Activated naive CD8-positive, alpha-beta T cell treated with anti-CD3 and anti-CD28 coated beads, Interleukin-2, amount 50 U/mL, for 16 hours (primary cell): Measurements from ENCODE around the gene ACBD5.
"Not testable (repeated sequence)": the region's sequence is repeated elsewhere in the genome, so short reads cannot be mapped to it uniquely, and the experiment has no call there.

Experiments used
- DNase-seq: peaks from one replicate; pipeline ENCODE4 v3.0.0-alpha.2; 2020; ENCODE audit warnings: low read depth, low spot score

ACBD5 gene

GRCh38 chr10:27241010-27241651 is 534 bp upstream of the ACBD5 start:
- DNase-seq = no peak

GRCh38 chr10:27237531-27237930 is 3.1 kb downstream of the ACBD5 start:
- DNase-seq = not testable (repeated sequence)

DNA sequence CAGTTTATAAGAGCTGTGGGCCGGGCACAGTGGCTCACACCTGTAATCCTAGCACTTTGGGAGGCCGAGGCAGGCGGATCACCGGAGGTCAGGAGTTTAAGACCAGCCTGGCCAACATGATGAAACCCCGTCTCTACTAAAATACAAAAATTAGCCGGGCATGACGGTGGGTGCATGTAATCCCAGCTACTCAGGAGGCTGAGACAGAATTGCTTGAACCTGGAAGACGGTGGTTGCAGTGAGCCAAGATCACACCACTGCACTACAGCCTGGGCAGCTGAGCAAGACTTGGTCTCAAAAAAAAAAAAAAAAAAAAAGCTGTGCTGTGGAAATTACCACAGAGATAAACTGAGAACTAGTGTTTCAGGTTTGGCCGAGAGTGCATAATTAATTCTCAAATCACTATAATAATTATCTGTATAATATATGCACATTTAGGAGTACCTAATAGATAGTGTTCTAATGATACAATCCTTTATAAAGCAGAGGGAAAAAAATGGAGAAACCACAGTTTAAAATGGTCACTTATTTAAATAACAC is 3.9 kb downstream of the ACBD5 start:
- DNase-seq = not testable (repeated sequence)

- no peak for DNase-seq
These were observed 4.9 kb downstream of the ACBD5 start for GRCh38 chr10:27235706-27236105.

DNA sequence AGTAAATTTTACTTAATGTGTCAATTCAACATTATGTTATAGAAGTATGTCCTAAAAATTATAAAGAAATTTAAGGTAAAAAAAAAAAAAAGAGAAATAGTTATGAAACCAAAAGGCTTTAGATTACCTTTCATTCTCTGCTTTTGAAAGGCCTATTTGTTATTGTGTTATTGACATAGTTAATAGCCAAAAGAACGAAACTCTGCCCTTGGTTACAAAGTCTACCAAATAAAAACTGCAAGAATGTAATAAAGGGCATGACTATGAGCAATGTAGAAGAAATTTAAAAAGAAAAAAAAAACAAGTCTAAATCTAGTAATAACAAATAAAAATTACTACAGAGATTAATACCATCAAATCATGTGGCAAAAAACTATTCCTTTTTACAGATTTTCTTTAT is 10.6 kb downstream of the ACBD5 start:
- no peak for DNase-seq

- no peak for DNase-seq
These were observed 14.8 kb downstream of the ACBD5 start for GRCh38 chr10:27225642-27226257.

DNA sequence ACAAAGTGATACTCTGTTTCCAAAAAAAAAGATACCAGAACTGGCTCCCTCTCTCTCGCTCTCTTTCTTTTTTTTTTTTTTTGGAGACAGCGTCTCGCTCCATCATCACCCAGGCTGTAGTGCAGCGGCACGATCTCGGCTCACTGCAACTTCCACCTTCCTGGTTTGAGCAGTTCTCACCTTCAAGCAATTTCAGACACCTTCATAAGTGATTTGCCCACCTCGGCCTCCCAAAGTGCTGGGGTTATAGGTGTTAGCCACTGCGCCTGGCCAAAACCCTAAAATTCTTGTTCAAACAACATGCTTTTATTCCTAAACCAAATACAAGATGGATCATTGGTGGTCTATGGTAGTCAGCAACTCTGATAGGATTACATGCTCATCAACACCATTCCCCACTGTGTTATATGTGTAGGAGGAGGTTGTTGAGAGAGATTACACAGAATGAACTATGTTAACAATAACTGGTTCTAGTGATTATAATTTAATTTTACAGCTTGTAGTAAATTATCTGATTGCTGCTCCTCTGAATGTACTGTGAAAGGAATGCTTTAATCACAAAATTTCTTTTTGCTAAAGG is 15.5 kb downstream of the ACBD5 start:
- no peak for DNase-seq

GRCh38 chr10:27223964-27224363 is 16.6 kb downstream of the ACBD5 start:
- no peak for DNase-seq

- no peak for DNase-seq
These were observed 33.2 kb downstream of the ACBD5 start for GRCh38 chr10:27207350-27207749.

- no peak for DNase-seq
These were observed 36.8 kb downstream of the ACBD5 start for GRCh38 chr10:27203806-27204205.

GRCh38 chr10:27197980-27198620 is 42.5 kb downstream of the ACBD5 start:
- no peak for DNase-seq

DNA sequence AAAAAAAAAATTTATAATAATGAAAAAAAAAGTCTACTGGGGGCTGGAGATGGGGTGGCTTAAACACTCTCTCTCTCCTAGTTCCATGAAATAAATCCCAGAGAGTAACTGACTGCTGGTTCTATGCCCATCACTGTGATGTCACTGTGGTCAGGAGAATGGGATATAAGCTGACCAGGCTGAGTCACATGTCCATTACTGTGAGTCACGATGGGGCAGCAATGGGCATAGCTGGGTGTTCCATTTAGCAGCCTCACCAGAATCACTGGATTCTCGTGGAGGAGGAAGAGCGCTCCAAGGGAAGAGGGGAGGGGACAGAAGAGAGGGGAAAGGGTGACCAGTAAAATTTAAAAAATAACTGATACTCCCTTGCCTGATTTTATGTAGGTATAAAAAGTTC is 48.3 kb downstream of the ACBD5 start:
- no peak for DNase-seq

DNA sequence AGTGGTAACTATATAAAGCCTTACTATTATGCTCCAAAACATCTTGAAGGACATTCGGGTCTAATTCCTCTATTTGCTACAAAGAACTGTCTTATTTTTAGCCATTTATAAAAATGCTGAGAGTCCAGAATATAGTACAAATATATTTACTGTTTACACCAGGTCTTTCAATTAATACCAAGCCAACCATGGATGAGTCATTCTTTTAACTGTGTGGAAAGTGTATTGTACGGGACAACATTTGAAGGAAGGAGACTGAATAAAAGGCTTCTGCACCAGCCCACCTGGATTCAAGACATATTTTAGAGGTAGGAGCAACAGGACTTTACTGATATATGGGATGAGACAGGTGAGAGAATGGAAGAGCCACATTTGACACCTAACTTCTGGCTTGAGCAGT is 50.1 kb downstream of the ACBD5 start:
- DNase-seq = no peak

GRCh38 chr10:27188897-27189296 is 51.7 kb downstream of the ACBD5 start:
- no peak for DNase-seq

DNA sequence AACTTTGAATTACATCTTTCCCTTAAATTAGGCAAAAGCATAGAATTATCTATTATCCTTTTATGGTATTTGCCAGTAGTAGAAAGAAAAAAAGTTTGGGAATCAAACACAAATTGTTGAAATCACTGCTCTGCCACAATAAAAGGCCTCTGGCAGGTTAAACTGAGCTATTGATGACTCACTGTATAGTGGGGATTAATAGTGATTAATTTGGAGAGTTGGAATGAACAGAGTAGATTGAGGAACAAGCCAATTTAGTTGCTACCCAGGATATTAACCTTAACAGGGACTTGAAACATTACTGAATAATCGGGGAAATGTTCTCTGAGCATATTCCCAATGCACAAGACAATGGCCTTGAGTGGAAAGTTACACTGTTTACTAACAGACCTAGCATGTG is 52.3 kb downstream of the ACBD5 start:
- no peak for DNase-seq

GRCh38 chr10:27169849-27170248 is 70.7 kb downstream of the ACBD5 start:
- no peak for DNase-seq

DNA sequence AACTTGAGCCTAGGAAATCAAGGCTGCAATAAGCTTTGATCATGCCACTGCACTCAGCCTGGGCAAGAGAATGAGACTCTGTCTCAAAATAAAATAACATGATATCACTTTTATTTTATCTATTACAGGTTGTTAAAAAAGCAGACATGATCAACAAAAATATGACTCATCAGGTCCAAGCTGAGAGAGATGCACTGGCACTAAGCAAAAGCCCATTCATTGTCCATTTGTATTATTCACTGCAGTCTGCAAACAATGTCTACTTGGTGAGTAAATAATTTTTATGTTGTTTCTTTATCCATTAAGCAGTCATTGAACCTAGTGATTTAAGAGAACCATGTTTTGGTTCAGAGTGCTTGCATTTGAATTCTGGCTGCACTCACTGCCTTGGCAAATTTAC is 82.2 kb downstream of the ACBD5 start:
- no peak for DNase-seq

DNA sequence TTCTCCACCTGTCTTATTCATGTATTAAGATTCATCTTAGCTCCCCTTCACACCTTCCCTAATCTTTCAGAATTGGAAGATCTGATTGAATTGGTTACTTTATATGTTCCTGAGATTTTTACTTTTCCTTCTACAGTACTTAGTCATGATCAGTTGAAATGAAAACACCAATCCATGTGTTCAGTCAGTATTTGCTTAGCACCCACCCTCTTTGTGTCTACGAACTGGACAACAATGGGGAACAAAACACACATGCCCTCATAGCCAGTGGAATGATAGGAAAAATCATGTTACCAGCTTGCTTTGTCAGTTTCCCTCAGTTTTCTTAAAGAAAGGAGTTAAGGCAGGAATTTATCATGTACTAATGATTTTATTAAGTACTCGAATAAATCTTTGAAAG is 83.4 kb downstream of the ACBD5 start:
- DNase-seq = no peak

GRCh38 chr10:27156566-27156965 is 84.0 kb downstream of the ACBD5 start:
- DNase-seq = not testable (repeated sequence)

DNA sequence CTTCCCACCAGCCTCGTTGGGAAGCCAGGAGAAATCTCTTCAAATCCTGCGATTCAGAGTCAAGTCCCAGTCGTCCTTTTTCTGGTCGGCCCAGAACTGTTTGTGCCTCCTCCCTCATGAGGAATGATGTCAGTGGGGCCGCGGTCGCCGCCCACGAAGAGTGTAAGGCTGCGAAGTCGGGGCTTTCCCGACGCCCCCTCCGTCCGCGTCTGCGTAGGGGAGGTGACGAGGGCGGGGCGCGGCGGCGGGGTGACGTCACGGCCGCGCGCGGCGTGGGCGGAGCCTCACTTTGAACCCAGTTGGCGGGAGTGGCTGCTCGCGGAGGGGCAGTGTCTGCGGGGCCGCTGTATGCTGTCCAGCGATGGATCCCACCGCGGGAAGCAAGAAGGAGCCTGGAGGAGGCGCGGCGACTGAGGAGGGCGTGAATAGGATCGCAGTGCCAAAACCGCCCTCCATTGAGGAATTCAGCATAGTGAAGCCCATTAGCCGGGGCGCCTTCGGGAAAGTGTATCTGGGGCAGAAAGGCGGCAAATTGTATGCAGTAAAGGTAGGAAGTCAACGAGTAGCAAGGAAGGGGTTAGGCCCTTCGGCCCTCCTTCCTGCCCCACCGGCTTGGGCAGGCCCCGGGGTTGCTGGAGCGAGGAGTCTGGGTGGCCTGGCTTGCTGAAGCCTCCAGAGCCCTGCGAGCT is 85.4 kb downstream of the ACBD5 start, which contains the start of gene MASTL:
TSS of gene MASTL (plus strand) at position 287 of the 689 bp plus-strand sequence. CDS start at position 362, 75 bp downstream.
- peak; percentile 81 for DNase-seq

DNA sequence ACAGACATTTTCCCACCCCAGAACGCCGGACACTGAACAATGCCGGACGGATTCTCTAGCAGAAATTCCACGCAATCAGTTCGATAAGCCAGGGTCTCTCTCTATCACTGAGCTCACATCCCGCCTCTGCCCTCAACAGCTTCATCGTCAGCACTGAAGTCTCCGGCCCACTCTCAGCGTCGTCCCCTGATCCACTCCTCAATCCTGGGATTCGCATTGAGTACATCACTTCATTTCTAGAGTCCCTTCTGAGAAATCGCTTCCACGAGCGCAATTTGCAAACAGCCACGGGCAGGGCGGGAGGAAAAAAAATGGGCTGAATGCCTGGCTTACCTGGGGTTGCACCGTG is 86.8 kb downstream of the ACBD5 start:
- DNase-seq = no peak

- DNase-seq = no peak
These were observed 87.3 kb downstream of the ACBD5 start for GRCh38 chr10:27153329-27153728.
